DND-41 (cell line): ENCODE measurements around the gene CACNB1.

Source experiments
- ATAC-seq: fragments of 200-7000 bp; cut with Tn5 transposase; 3 replicates; pipeline ENCODE4 v1.9.1; 2021; ENCODE audit warnings: low read depth; ENCODE audit not compliant: insufficient read depth
- DNase-seq: peaks from one replicate; pipeline ENCODE4 v3.0.0-alpha.2; 2020
- H2AFZ ChIP-seq: 2 replicates; pipeline ENCODE4 v1.6.0; 2012; ENCODE audit warnings: low read depth, low read length
- H3K27ac ChIP-seq: 2 replicates; pipeline ENCODE4 v1.5.1; 2012; ENCODE audit warnings: low read length, inconsistent platforms
- H3K27me3 ChIP-seq: fragments of 200-600 bp; sonication (generic); 2 replicates; pipeline ENCODE4 v1.6.0; 2012; ENCODE audit warnings: low read length, mild to moderate bottlenecking, inconsistent platforms; ENCODE audit not compliant: insufficient read depth, poor library complexity
- H3K36me3 ChIP-seq: 2 replicates; pipeline ENCODE4 v1.5.1; 2012; ENCODE audit warnings: low read length, inconsistent platforms; ENCODE audit not compliant: insufficient read depth
- H3K4me1 ChIP-seq: 2 replicates; pipeline ENCODE4 v1.5.1; 2012; ENCODE audit warnings: mild to moderate bottlenecking, low read length; ENCODE audit not compliant: insufficient read depth
- H3K4me2 ChIP-seq: 2 replicates; pipeline ENCODE4 v1.6.0; 2012; ENCODE audit warnings: mild to moderate bottlenecking, moderate library complexity, low read length, inconsistent platforms; ENCODE audit not compliant: insufficient read depth
- H3K4me3 ChIP-seq, 2 experiments: fragments of 200-600 bp in 1 of 2; shearing (Covaris generic) in 1 of 2; 2 replicates each; pipeline ENCODE4 v1.5.1; 2012 to 2016; ENCODE audit warnings: inconsistent platforms in 2 of 2, low read length in 2 of 2, mild to moderate bottlenecking in 2 of 2, low read depth in 1 of 2, moderate library complexity in 1 of 2
- H3K79me2 ChIP-seq: 2 replicates; pipeline ENCODE4 v1.6.0; 2012; ENCODE audit warnings: low read length, inconsistent platforms; ENCODE audit not compliant: insufficient read depth
- H3K9ac ChIP-seq: 2 replicates; pipeline ENCODE4 v1.6.0; 2012; ENCODE audit warnings: low read depth, mild to moderate bottlenecking, inconsistent platforms, low read length, moderate library complexity
- H3K9me3 ChIP-seq: 2 replicates; pipeline ENCODE4 v1.5.1; 2012; ENCODE audit warnings: low read length, moderate library complexity, mild to moderate bottlenecking, inconsistent platforms; ENCODE audit not compliant: insufficient read depth, severe bottlenecking
- H4K20me1 ChIP-seq: 2 replicates; pipeline ENCODE4 v1.6.0; 2012; ENCODE audit warnings: low read length; ENCODE audit not compliant: insufficient read depth
- CTCF ChIP-seq: IDR thresholded peaks from 2 replicates; pipeline ENCODE4 v1.5.1; 2012; ENCODE audit warnings: borderline replicate concordance, low read length, moderate library complexity, mild to moderate bottlenecking; ENCODE audit not compliant: poor library complexity, severe bottlenecking; ENCODE audit errors: extremely low read depth
- EZH2 ChIP-seq: IDR thresholded peaks from 3 replicates; pipeline ENCODE4 v1.6.1; 2012; ENCODE audit warnings: borderline replicate concordance, low read depth, mild to moderate bottlenecking, moderate library complexity, low read length, inconsistent platforms; ENCODE audit not compliant: severe bottlenecking

CACNB1 gene

GRCh38 chr17:39153599-39154051 lies 43.8 kb downstream of the CACNB1 start:
- peak; percentile 89 for DNase-seq
- peak; percentile 58 for ATAC-seq

GRCh38 chr17:39151943-39152818 lies 45.3 kb downstream of the CACNB1 start:
- TF ChIP-seq CTCF (no peak), EZH2 (no peak)
- Histone ChIP-seq H2AFZ (peak overlapping the region; percentile 99), H3K27ac (peak overlapping the region; percentile 87), H3K9me3 (no peaks in the 10 kb centered on the region), H3K4me2 (peak overlapping the region; percentile 100), H3K9ac (peak overlapping the region; percentile 84), H3K36me3 (no peaks in the 10 kb centered on the region; the same call in 1 of the 2 replicates), H3K4me3 (peak overlapping the region; percentile 34 to 74; a peak in 3 of 4 replicates), H4K20me1 (no peaks in the 10 kb centered on the region), H3K27me3 (peaks cover 20% of the 10 kb centered on the region), H3K4me1 (peaks cover 33% of the 10 kb centered on the region), H3K79me2 (no peaks in the 10 kb centered on the region)
- DNase-seq (no peak), ATAC-seq (no peak)

More at GRCh38 chr17:39153599-39154051, 43.8 kb downstream of the CACNB1 start:
- H3K4me3 ChIP-seq = peak overlapping the region; percentile 34 to 74
- peak overlapping the region; percentile 87 for H3K27ac ChIP-seq
- TF ChIP-seq EZH2 (no peak), CTCF (peak; percentile 23)
- peaks cover 20% of the 10 kb centered on the region for H3K27me3 ChIP-seq
- peak overlapping the region; percentile 99 for H2AFZ ChIP-seq
- H3K79me2 ChIP-seq = no peaks in the 10 kb centered on the region
- no peaks in the 10 kb centered on the region; the same call in 1 of the 2 replicates for H3K36me3 ChIP-seq
- H3K4me1 ChIP-seq = peaks cover 33% of the 10 kb centered on the region
- H3K9me3 ChIP-seq = no peaks in the 10 kb centered on the region
- H3K9ac ChIP-seq = peak overlapping the region; percentile 84
- H3K4me2 ChIP-seq = peak overlapping the region; percentile 100
- H4K20me1 ChIP-seq = no peaks in the 10 kb centered on the region

- Histone ChIP-seq H3K4me2 (peak within 1 kb of the TSS; percentile 100), H4K20me1 (no peaks in the 10 kb centered on the region), H3K36me3 (no peaks in the 10 kb centered on the region; the same call in 1 of the 2 replicates), H3K4me1 (peaks cover 33% of the 10 kb centered on the region), H3K27me3 (peaks cover 20% of the 10 kb centered on the region), H3K9me3 (no peaks in the 10 kb centered on the region), H3K4me3 (peak within 1 kb of the TSS; percentile 34 to 74; a peak in 3 of 4 replicates), H2AFZ (peak within 1 kb of the TSS; percentile 99), H3K9ac (peak within 1 kb of the TSS; percentile 84), H3K27ac (peak within 1 kb of the TSS; percentile 87), H3K79me2 (no peaks in the 10 kb centered on the region)
- DNase-seq (no peak), ATAC-seq (no peak)
- no peak for TF ChIP-seq CTCF
- TF ChIP-seq EZH2 = peak; percentile 32
These were observed 46.1 kb downstream of the CACNB1 start, which contains the start of gene PLXDC1 for GRCh38 chr17:39151150-39151942. PLXDC1 (minus strand) TSS chr17:39151637; CDS start chr17:39151437, 200 bp downstream.
